ENCODE data around the gene CACNA2D4.

GRCh38 chr12:1930803-1931597, 12.5 kb upstream of the CACNA2D4 start:
- TF ChIP-seq CTCF (IDR thresholded peaks at IDR 0.05; ENCODE audit: low read depth, low read length, missing input control), result no peak
- no peak for TF ChIP-seq GABPA (IDR thresholded peaks at IDR 0.05 in 1 of 2, conservative IDR thresholded peaks at IDR 0.05 in 1 of 2)
- TF ChIP-seq YY1 (IDR thresholded peaks at IDR 0.05), result no peak
- TF ChIP-seq SP1 (IDR thresholded peaks at IDR 0.05), result no peak
- no peak for TF ChIP-seq REST (IDR thresholded peaks at IDR 0.05)
- TF ChIP-seq, protein P1, sequence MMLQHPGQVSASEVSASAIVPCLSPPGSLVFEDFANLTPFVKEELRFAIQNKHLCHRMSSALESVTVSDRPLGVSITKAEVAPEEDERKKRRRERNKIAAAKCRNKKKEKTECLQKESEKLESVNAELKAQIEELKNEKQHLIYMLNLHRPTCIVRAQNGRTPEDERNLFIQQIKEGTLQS (IDR thresholded peaks at IDR 0.05), result no peak
- TF ChIP-seq HNF4A (conservative IDR thresholded peaks at IDR 0.05), result no peak
- TF ChIP-seq MAX (IDR thresholded peaks at IDR 0.05), result no peak
- no peak for TF ChIP-seq ZBTB33 (IDR thresholded peaks at IDR 0.05)
- no peak for TF ChIP-seq FOXA2 (IDR thresholded peaks at IDR 0.05)
- TF ChIP-seq TAF1 (conservative IDR thresholded peaks at IDR 0.05), result no peak
- no peak for TF ChIP-seq RXRA (IDR thresholded peaks at IDR 0.05)
- TF ChIP-seq RAD21 (IDR thresholded peaks at IDR 0.05), result no peak
- no peak for TF ChIP-seq EGR1 (IDR thresholded peaks at IDR 0.05; ENCODE audit: low read depth in 2 of 2)
